Measurements from ENCODE around the gene RALY.

RALY gene

DNA sequence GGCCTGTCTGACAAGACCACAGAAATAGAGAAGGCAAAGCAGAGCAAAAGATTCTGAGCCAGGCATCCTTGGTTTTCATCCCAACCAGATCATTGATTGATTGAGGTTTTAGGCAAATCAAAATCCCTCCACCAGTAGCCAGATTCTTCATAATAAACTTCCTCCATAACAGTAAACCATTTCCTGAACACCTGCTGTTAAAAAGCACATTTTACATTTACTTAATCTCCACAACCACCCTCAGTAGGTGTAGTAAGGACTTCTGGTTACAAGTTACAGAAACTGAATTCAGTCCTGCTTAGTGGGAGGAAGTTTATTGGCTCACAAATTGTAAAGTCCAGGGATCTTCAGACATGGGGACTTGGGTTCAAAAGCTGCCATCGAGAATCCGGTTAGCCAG lies 90.1 kb downstream of the RALY start:
- DNase-seq (ENCODE audit: insufficient read length, low spot score) (no peak), FAIRE-seq (no peak)
- TF ChIP-seq, protein P1, sequence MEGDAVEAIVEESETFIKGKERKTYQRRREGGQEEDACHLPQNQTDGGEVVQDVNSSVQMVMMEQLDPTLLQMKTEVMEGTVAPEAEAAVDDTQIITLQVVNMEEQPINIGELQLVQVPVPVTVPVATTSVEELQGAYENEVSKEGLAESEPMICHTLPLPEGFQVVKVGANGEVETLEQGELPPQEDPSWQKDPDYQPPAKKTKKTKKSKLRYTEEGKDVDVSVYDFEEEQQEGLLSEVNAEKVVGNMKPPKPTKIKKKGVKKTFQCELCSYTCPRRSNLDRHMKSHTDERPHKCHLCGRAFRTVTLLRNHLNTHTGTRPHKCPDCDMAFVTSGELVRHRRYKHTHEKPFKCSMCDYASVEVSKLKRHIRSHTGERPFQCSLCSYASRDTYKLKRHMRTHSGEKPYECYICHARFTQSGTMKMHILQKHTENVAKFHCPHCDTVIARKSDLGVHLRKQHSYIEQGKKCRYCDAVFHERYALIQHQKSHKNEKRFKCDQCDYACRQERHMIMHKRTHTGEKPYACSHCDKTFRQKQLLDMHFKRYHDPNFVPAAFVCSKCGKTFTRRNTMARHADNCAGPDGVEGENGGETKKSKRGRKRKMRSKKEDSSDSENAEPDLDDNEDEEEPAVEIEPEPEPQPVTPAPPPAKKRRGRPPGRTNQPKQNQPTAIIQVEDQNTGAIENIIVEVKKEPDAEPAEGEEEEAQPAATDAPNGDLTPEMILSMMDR (IDR thresholded peaks at IDR 0.05; ENCODE audit: insufficient read depth, missing control alignments) = no peak

GRCh38 chr20:34084227-34084923 lies 90.7 kb downstream of the RALY start:
- no peak for DNase-seq (ENCODE audit: insufficient read length, low spot score)
- no peak for FAIRE-seq
- TF ChIP-seq, protein P1 (IDR thresholded peaks at IDR 0.05; ENCODE audit: insufficient read depth, missing control alignments) = no peak

DNA sequence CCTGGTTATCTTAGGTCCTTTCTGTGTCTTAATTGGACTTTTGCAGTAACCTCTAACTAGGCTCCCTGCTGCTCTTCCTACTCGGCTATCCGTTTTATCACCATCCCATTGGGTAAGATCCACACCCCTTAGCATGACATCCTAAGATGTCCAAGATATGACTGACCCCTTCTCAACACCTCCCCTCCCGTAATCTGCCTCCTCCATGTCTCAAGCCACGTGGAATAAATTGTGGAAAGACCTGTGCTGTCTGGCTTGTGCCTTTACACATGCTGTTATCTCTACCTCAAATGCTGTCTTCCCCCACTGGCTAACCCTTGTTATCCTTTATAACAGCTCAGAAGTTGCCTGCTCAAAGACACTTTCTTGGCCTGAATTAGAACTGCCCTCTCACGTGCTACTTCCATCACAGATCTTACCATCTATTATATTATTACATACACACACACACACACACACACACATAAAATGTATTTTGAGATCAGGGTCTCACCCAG lies 91.9 kb downstream of the RALY start:
- TF ChIP-seq, protein P1 (IDR thresholded peaks at IDR 0.05; ENCODE audit: insufficient read depth, missing control alignments) = no peak
- FAIRE-seq (no peak), DNase-seq (ENCODE audit: insufficient read length, low spot score) (no peak)

GRCh38 chr20:34088305-34089174 lies 94.8 kb downstream of the RALY start:
- TF ChIP-seq, protein P1 (IDR thresholded peaks at IDR 0.05; ENCODE audit: insufficient read depth, missing control alignments) = no peak
- DNase-seq (ENCODE audit: insufficient read length, low spot score) (no peak), FAIRE-seq (no peak)

- TF ChIP-seq, protein P1 (IDR thresholded peaks at IDR 0.05; ENCODE audit: insufficient read depth, missing control alignments) = no peak
- FAIRE-seq = no peak
- DNase-seq (ENCODE audit: insufficient read length, low spot score) = no peak
Observed at GRCh38 chr20:34089175-34089479, 95.4 kb downstream of the RALY start.

GRCh38 chr20:34089655-34090345 lies 96.1 kb downstream of the RALY start:
- FAIRE-seq (no peak), DNase-seq (ENCODE audit: insufficient read length, low spot score) (no peak)
- TF ChIP-seq, protein P1 (IDR thresholded peaks at IDR 0.05; ENCODE audit: insufficient read depth, missing control alignments) = no peak

All from D721Med (cell line).